Spleen (tissue), 7 donors: ENCODE measurements around the gene CXXC5.

Experiments used
- POLR2A ChIP-seq, 3 donors: fragments of 450-650 bp; IDR thresholded peaks; one replicate each; pipeline ENCODE4 v1.5.1; 2017; ENCODE audit warnings: antibody characterized with exemption in 3 of 3, mild to moderate bottlenecking in 1 of 3
- POLR2AphosphoS5 ChIP-seq, 3 donors: sonication (generic); formaldehyde crosslinking; IDR thresholded peaks; one replicate each; pipeline ENCODE4 v1.5.1; 2017; ENCODE audit warnings: antibody characterized with exemption in 3 of 3
- TF ChIP-seq, protein P1 (sequence below), 11 experiments: fragments of 200-600 bp in 7 of 11; fragments of 450-650 bp in 4 of 11; sonication (generic) in 4 of 11; IDR thresholded peaks in 8 of 11; conservative IDR thresholded peaks in 3 of 11; 1 replicate in 7 of 11; 2 replicates in 4 of 11; pipeline versions ENCODE4 v1.4.0 to v1.8.0; 2016 to 2021; ENCODE audit warnings: antibody characterized with exemption in 11 of 11, inconsistent platforms in 4 of 11, mild to moderate bottlenecking in 1 of 11
- donor health status: DM: no; HTN: no; CAD: no; lungs with moderate emphysema.
- donor health status: DM: no; HTN: no; CAD: no.
- donor health status: DM: no; HTN: no; CAD: no.

DNA sequence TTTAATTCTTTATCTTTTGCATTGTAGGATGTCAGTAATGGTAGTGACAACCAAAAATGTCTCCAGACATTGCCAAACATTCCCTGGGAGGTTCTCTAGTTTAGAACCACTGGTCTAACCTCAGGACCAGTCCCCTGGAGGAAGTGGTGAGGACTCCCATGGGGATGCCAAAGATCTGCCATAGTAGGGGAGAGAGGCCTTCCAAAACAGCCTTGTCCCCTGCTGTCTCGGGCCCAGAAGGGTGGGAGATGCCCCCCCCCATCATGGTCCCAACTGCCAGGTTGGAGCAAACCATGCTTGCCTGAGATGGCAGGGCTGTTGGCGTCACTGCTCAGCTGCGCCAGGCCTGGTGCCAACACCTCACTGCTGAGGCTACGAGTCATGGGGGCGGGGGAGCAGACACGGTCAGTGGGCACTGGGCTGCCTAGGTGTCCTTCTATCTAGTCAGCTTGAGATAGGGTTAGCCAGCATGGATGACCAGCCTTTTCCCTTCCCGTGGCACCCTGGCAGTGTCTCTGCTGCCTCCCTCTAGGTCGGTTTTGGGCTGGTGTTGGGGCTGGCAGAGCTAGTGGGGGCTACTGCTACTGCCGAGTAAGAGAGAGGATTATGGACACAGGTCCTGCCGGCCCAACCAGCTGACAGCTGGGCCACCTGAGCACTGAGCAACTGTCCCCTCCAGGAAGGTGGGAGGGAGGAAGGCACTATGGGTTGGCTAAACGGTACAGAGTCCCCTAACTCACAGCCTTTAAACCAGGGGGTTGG is 8.3 kb upstream of the CXXC5 start:
- no peak for TF ChIP-seq POLR2A (IDR thresholded peaks at IDR 0.05)
- TF ChIP-seq, protein P1, sequence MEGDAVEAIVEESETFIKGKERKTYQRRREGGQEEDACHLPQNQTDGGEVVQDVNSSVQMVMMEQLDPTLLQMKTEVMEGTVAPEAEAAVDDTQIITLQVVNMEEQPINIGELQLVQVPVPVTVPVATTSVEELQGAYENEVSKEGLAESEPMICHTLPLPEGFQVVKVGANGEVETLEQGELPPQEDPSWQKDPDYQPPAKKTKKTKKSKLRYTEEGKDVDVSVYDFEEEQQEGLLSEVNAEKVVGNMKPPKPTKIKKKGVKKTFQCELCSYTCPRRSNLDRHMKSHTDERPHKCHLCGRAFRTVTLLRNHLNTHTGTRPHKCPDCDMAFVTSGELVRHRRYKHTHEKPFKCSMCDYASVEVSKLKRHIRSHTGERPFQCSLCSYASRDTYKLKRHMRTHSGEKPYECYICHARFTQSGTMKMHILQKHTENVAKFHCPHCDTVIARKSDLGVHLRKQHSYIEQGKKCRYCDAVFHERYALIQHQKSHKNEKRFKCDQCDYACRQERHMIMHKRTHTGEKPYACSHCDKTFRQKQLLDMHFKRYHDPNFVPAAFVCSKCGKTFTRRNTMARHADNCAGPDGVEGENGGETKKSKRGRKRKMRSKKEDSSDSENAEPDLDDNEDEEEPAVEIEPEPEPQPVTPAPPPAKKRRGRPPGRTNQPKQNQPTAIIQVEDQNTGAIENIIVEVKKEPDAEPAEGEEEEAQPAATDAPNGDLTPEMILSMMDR (IDR thresholded peaks at IDR 0.05 in 8 of 11, conservative IDR thresholded peaks at IDR 0.05 in 3 of 11) = no peak
- TF ChIP-seq POLR2AphosphoS5 (IDR thresholded peaks at IDR 0.05) = peak; percentile 44 to 72 (median 46)
